ENCODE measurements around the gene DHX36.

Gene DHX36

DNA sequence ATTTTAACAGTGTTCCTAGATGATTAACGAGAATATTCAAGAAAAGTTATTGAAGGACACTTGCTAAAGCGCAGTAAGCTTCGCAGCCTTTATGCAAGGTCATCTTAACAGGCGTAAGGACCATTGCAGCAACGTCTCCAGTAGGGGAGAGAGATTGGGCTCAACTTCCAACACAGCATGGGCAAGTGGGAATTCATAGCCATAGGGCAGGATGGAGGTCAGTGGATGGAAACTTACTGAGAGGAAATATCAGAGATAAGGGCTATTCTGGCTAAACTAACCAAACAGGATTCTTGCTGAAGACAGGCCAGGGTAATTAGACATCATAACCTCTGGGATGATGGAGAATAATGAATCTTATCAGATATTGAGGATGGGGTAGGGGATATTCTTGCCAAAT lies 82.8 kb downstream of the DHX36 start:
- no peaks in the 10 kb centered on the region for H3K36me3 ChIP-seq (ENCODE audit: control insufficient read depth, insufficient read depth, low read length)
- no peak overlapping the region for H3K9ac ChIP-seq (ENCODE audit: low read depth, low read length)
- H3K4me1 ChIP-seq (ENCODE audit: control insufficient read depth, insufficient read depth, low read length): peaks cover 5% of the 10 kb centered on the region
- no peaks in the 10 kb centered on the region for H3K27me3 ChIP-seq (ENCODE audit: control insufficient read depth, insufficient read depth, low read length)
- H3K4me3 ChIP-seq (ENCODE audit: low read depth, low read length): no peak overlapping the region
- H3K9me3 ChIP-seq (ENCODE audit: control insufficient read depth, insufficient read depth, low read length): no peaks in the 10 kb centered on the region

GRCh38 chr3:154240235-154240634 lies 84.1 kb downstream of the DHX36 start:
- Histone ChIP-seq H3K36me3 (ENCODE audit: control insufficient read depth, insufficient read depth, low read length) (no peaks in the 10 kb centered on the region), H3K9ac (ENCODE audit: low read depth, low read length) (no peak overlapping the region), H3K27me3 (ENCODE audit: control insufficient read depth, insufficient read depth, low read length) (no peaks in the 10 kb centered on the region), H3K4me1 (ENCODE audit: control insufficient read depth, insufficient read depth, low read length) (peaks cover 5% of the 10 kb centered on the region), H3K4me3 (ENCODE audit: low read depth, low read length) (no peak overlapping the region), H3K9me3 (ENCODE audit: control insufficient read depth, insufficient read depth, low read length) (no peaks in the 10 kb centered on the region)

DNA sequence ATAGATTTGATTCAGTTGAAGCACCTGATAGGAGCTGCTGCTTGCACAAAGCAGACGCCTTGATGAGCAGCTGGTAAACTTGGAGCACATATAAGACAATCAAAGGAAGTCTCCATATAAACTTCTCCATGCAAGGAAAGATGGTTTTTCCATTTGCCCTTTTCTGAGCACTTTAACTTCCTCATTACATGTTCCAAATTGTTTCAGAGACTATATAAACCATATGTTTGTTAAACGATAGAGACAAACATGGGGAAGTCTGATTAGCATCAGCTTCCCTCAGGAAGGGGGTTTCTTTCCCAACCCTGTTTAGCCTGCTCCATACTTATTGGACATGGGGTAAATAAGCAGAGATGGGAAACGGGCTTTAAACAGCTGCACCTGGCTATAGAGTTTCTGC lies 88.0 kb downstream of the DHX36 start:
- Histone ChIP-seq H3K9ac (ENCODE audit: low read depth, low read length) (no peak overlapping the region), H3K4me1 (ENCODE audit: control insufficient read depth, insufficient read depth, low read length) (no peaks in the 10 kb centered on the region), H3K27me3 (ENCODE audit: control insufficient read depth, insufficient read depth, low read length) (no peaks in the 10 kb centered on the region), H3K4me3 (ENCODE audit: low read depth, low read length) (no peak overlapping the region), H3K36me3 (ENCODE audit: control insufficient read depth, insufficient read depth, low read length) (no peaks in the 10 kb centered on the region), H3K9me3 (ENCODE audit: control insufficient read depth, insufficient read depth, low read length) (no peaks in the 10 kb centered on the region)

GRCh38 chr3:154235330-154235729 lies 89.0 kb downstream of the DHX36 start:
- no peaks in the 10 kb centered on the region for H3K36me3 ChIP-seq (ENCODE audit: control insufficient read depth, insufficient read depth, low read length)

GRCh38 chr3:154229217-154229590 lies 95.1 kb downstream of the DHX36 start:
- H3K36me3 ChIP-seq (ENCODE audit: control insufficient read depth, insufficient read depth, low read length): no peaks in the 10 kb centered on the region
- H3K9ac ChIP-seq (ENCODE audit: low read depth, low read length): no peak overlapping the region
- no peaks in the 10 kb centered on the region for H3K27me3 ChIP-seq (ENCODE audit: control insufficient read depth, insufficient read depth, low read length)
- H3K4me3 ChIP-seq (ENCODE audit: low read depth, low read length): no peak overlapping the region
- H3K4me1 ChIP-seq (ENCODE audit: control insufficient read depth, insufficient read depth, low read length): no peaks in the 10 kb centered on the region
- H3K9me3 ChIP-seq (ENCODE audit: control insufficient read depth, insufficient read depth, low read length): no peaks in the 10 kb centered on the region

More at GRCh38 chr3:154235330-154235729, 89.0 kb downstream of the DHX36 start:
- H3K4me1 ChIP-seq (ENCODE audit: control insufficient read depth, insufficient read depth, low read length): no peaks in the 10 kb centered on the region
- no peak overlapping the region for H3K9ac ChIP-seq (ENCODE audit: low read depth, low read length)
- no peaks in the 10 kb centered on the region for H3K9me3 ChIP-seq (ENCODE audit: control insufficient read depth, insufficient read depth, low read length)
- no peaks in the 10 kb centered on the region for H3K27me3 ChIP-seq (ENCODE audit: control insufficient read depth, insufficient read depth, low read length)
- no peak overlapping the region for H3K4me3 ChIP-seq (ENCODE audit: low read depth, low read length)

GRCh38 chr3:154228561-154229216 lies 95.6 kb downstream of the DHX36 start:
- Histone ChIP-seq H3K9me3 (ENCODE audit: control insufficient read depth, insufficient read depth, low read length) (no peaks in the 10 kb centered on the region), H3K27me3 (ENCODE audit: control insufficient read depth, insufficient read depth, low read length) (no peaks in the 10 kb centered on the region), H3K9ac (ENCODE audit: low read depth, low read length) (no peak overlapping the region), H3K4me3 (ENCODE audit: low read depth, low read length) (no peak overlapping the region), H3K4me1 (ENCODE audit: control insufficient read depth, insufficient read depth, low read length) (no peaks in the 10 kb centered on the region), H3K36me3 (ENCODE audit: control insufficient read depth, insufficient read depth, low read length) (no peaks in the 10 kb centered on the region)

DNA sequence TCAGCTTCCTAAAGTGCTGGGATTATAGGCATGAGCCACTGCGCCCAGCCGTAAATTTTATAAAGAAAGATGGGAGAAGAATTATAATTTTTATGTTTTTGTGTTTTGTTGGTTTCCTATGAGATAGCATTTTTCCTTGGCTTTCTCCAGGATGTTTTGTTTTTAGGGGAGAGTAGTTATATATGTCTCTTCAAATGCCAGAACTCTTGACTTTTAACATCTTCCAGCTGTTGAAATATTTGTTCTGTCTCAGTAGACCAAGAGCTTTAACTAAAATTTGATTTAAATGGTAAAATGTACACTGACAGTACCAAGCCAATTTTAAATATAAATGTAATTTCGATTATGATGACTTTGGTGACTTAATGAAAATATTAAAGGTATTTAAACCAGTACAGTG lies 96.8 kb downstream of the DHX36 start:
- Histone ChIP-seq H3K4me1 (ENCODE audit: control insufficient read depth, insufficient read depth, low read length) (no peaks in the 10 kb centered on the region), H3K9ac (ENCODE audit: low read depth, low read length) (no peak overlapping the region), H3K4me3 (ENCODE audit: low read depth, low read length) (no peak overlapping the region), H3K27me3 (ENCODE audit: control insufficient read depth, insufficient read depth, low read length) (no peaks in the 10 kb centered on the region), H3K9me3 (ENCODE audit: control insufficient read depth, insufficient read depth, low read length) (no peaks in the 10 kb centered on the region), H3K36me3 (ENCODE audit: control insufficient read depth, insufficient read depth, low read length) (no peaks in the 10 kb centered on the region)

GRCh38 chr3:154225536-154225935 lies 98.8 kb downstream of the DHX36 start:
- H3K27me3 ChIP-seq (ENCODE audit: control insufficient read depth, insufficient read depth, low read length): no peaks in the 10 kb centered on the region
- H3K9ac ChIP-seq (ENCODE audit: low read depth, low read length): no peak overlapping the region
- H3K9me3 ChIP-seq (ENCODE audit: control insufficient read depth, insufficient read depth, low read length): no peaks in the 10 kb centered on the region
- no peaks in the 10 kb centered on the region for H3K36me3 ChIP-seq (ENCODE audit: control insufficient read depth, insufficient read depth, low read length)
- no peaks in the 10 kb centered on the region for H3K4me1 ChIP-seq (ENCODE audit: control insufficient read depth, insufficient read depth, low read length)
- H3K4me3 ChIP-seq (ENCODE audit: low read depth, low read length): no peak overlapping the region

GRCh38 chr3:154224866-154225265 lies 99.4 kb downstream of the DHX36 start:
- Histone ChIP-seq H3K4me3 (ENCODE audit: low read depth, low read length) (no peak overlapping the region), H3K27me3 (ENCODE audit: control insufficient read depth, insufficient read depth, low read length) (no peaks in the 10 kb centered on the region), H3K36me3 (ENCODE audit: control insufficient read depth, insufficient read depth, low read length) (no peaks in the 10 kb centered on the region), H3K9ac (ENCODE audit: low read depth, low read length) (no peak overlapping the region), H3K4me1 (ENCODE audit: control insufficient read depth, insufficient read depth, low read length) (no peaks in the 10 kb centered on the region), H3K9me3 (ENCODE audit: control insufficient read depth, insufficient read depth, low read length) (no peaks in the 10 kb centered on the region)

DNA sequence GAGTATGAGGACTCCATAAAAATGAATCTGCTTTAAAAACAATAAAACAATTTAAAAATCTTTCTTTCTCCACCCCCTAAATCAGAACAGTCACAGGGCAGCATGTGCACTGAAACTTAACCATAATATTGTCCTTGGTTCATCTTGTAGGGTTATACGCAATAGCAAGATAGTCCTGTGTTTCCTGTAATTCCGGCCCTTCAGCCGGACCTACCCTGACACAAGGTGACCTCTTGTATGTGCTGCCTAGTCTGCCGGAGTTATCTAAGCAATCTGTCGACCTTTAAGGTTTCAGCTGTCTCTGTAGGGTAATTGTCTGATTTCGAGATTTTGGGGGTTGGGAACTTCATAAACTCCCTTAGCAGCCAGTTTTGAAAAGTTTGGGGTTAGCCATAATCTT lies 99.9 kb downstream of the DHX36 start:
- Histone ChIP-seq H3K9me3 (ENCODE audit: control insufficient read depth, insufficient read depth, low read length) (no peaks in the 10 kb centered on the region), H3K36me3 (ENCODE audit: control insufficient read depth, insufficient read depth, low read length) (no peaks in the 10 kb centered on the region), H3K27me3 (ENCODE audit: control insufficient read depth, insufficient read depth, low read length) (no peaks in the 10 kb centered on the region), H3K4me1 (ENCODE audit: control insufficient read depth, insufficient read depth, low read length) (no peaks in the 10 kb centered on the region), H3K9ac (ENCODE audit: low read depth, low read length) (no peak overlapping the region), H3K4me3 (ENCODE audit: low read depth, low read length) (no peak overlapping the region)

- Histone ChIP-seq H3K36me3 (ENCODE audit: control insufficient read depth, insufficient read depth, low read length) (no peaks in the 10 kb centered on the region), H3K4me1 (ENCODE audit: control insufficient read depth, insufficient read depth, low read length) (no peaks in the 10 kb centered on the region), H3K27me3 (ENCODE audit: control insufficient read depth, insufficient read depth, low read length) (no peaks in the 10 kb centered on the region), H3K9ac (ENCODE audit: low read depth, low read length) (no peak overlapping the region), H3K4me3 (ENCODE audit: low read depth, low read length) (no peak overlapping the region), H3K9me3 (ENCODE audit: control insufficient read depth, insufficient read depth, low read length) (no peaks in the 10 kb centered on the region)
Measured at GRCh38 chr3:154223519-154223918, 100.8 kb downstream of the DHX36 start.

Data from iPS-15b (cell line).